B cell (primary cell): ENCODE results near the gene EYA4. TPM values are rescaled to one million over a fixed set of nuclear protein-coding genes. Genes with fewer than 3 reads are reported as not detected.

Source experiments
- ATAC-seq: fragments of 200-7000 bp; cut with Tn5 transposase; one replicate; pipeline ENCODE4 v1.10.0; 2021; ENCODE audit warnings: low read depth, mild to moderate bottlenecking, moderate number of reproducible peaks, moderate library complexity
- CTCF ChIA-PET: fragments of 350-600 bp; sonication (Branson Sonifier 250); formaldehyde crosslinking; loops from one replicate; lab custom pipeline; 2021; ENCODE audit warnings: antibody characterized with exemption, inconsistent platforms; lab: Charles Lee
- POLR2A ChIA-PET: fragments of 350-600 bp; sonication (Branson Sonifier 250); formaldehyde crosslinking; loops from one replicate; lab custom pipeline; 2021; ENCODE audit warnings: antibody characterized with exemption; lab: Charles Lee
- DNase-seq: peaks from one replicate; pipeline ENCODE4 v3.0.0; 2013
- H2AFZ ChIP-seq: 2 replicates; pipeline ENCODE4 v1.6.1; 2012; ENCODE audit warnings: mild to moderate bottlenecking, low read depth, low read length; ENCODE audit not compliant: insufficient read depth, poor library complexity, severe bottlenecking
- H3K27ac ChIP-seq, 2 donors: 1 replicate in 1 of 2; 2 replicates in 1 of 2; pipeline ENCODE4 v1.5.1; 2012 to 2013; ENCODE audit warnings: low read length in 2 of 2, mild to moderate bottlenecking in 2 of 2, moderate library complexity in 1 of 2
- H3K27me3 ChIP-seq, 4 experiments: fragments of 200-600 bp in 1 of 4; sonication (generic) in 1 of 4; replicated peaks in 1 of 4; 1 replicate in 2 of 4; 2 replicates in 2 of 4; pipeline versions ENCODE4 v1.6.1 to v1.7.0; 2013 to 2016; ENCODE audit warnings: low read length in 3 of 4, mild to moderate bottlenecking in 2 of 4, mixed read lengths in 1 of 4, moderate library complexity in 1 of 4; ENCODE audit not compliant: insufficient read depth in 4 of 4, control insufficient read depth in 3 of 4; ENCODE audit errors: control extremely low read depth in 1 of 4
- H3K36me3 ChIP-seq, 2 experiments: replicated peaks in 1 of 2; 1 replicate in 1 of 2; 2 replicates in 1 of 2; pipeline versions ENCODE4 v1.6.1 to v1.7.1; 2013; ENCODE audit warnings: low read length in 1 of 2; ENCODE audit not compliant: insufficient read depth in 2 of 2, control insufficient read depth in 1 of 2; ENCODE audit errors: control extremely low read depth in 1 of 2, extremely low read depth in 1 of 2
- H3K4me1 ChIP-seq, 2 donors: fragments of 200-600 bp in 1 of 2; sonication (generic) in 1 of 2; 1 replicate in 1 of 2; 2 replicates in 1 of 2; pipeline versions ENCODE4 v1.5.1 to v1.6.1; 2013 to 2017; ENCODE audit warnings: low read length in 2 of 2; ENCODE audit not compliant: control insufficient read depth in 2 of 2, insufficient read depth in 2 of 2
- H3K4me2 ChIP-seq: replicated peaks from 2 replicates; pipeline ENCODE3; 2012; ENCODE audit warnings: mild to moderate bottlenecking, low read depth, low read length; ENCODE audit not compliant: poor library complexity, severe bottlenecking
- H3K4me3 ChIP-seq, 5 experiments: fragments of 200-600 bp in 1 of 5; sonication (generic) in 1 of 5; 1 replicate in 3 of 5; 2 replicates in 2 of 5; pipeline versions ENCODE4 v1.5.1 to v1.7.0; 2011 to 2016; ENCODE audit warnings: low read length in 4 of 5, mild to moderate bottlenecking in 4 of 5, low read depth in 2 of 5, control low read depth in 1 of 5, moderate library complexity in 1 of 5; ENCODE audit not compliant: insufficient read depth in 1 of 5; ENCODE audit errors: control extremely low read depth in 1 of 5, extremely low read depth in 1 of 5
- H3K79me2 ChIP-seq: fragments of 200-600 bp; sonication (generic); one replicate; pipeline ENCODE4 v1.6.0; 2016; ENCODE audit warnings: low read length; ENCODE audit not compliant: control insufficient read depth, insufficient read depth
- H3K9ac ChIP-seq: fragments of 200-600 bp; sonication (generic); 2 replicates; pipeline ENCODE4 v1.6.1; 2017; ENCODE audit warnings: mild to moderate bottlenecking, low read length, moderate library complexity
- H3K9me3 ChIP-seq, 3 donors: one replicate each; pipeline versions ENCODE4 v1.6.1 to v1.7.1; 2013; ENCODE audit warnings: low read length in 2 of 3; ENCODE audit not compliant: control insufficient read depth in 2 of 3, insufficient read depth in 1 of 3; ENCODE audit errors: control extremely low read depth in 1 of 3
- H4K20me1 ChIP-seq: 2 replicates; pipeline ENCODE4 v1.6.0; 2012; ENCODE audit warnings: mild to moderate bottlenecking, low read length; ENCODE audit not compliant: insufficient read depth, control insufficient read depth, poor library complexity, severe bottlenecking
- H3K27ac Mint-ChIP-seq: one replicate; pipeline ENCODE4 v1.8.0; 2021; ENCODE audit warnings: mixed read lengths
- H3K27me3 Mint-ChIP-seq: one replicate; pipeline ENCODE4 v1.8.0; 2021; ENCODE audit warnings: mixed read lengths
- H3K4me1 Mint-ChIP-seq: one replicate; pipeline ENCODE4 v1.8.0; 2021; ENCODE audit warnings: mixed read lengths
- H3K4me3 Mint-ChIP-seq: one replicate; pipeline ENCODE4 v1.8.0; 2021; ENCODE audit warnings: mixed read lengths
- H3K9me3 Mint-ChIP-seq: one replicate; pipeline ENCODE4 v1.8.0; 2022; ENCODE audit warnings: mixed read lengths; ENCODE audit not compliant: insufficient read depth
- EZH2 ChIP-seq: IDR thresholded peaks from 2 replicates; pipeline ENCODE4 v1.6.1; 2012; ENCODE audit warnings: borderline replicate concordance, low read depth, mild to moderate bottlenecking, moderate library complexity, low read length; ENCODE audit not compliant: insufficient read depth, poor library complexity, severe bottlenecking
- WGBS: methylation state at CpG from one replicate; pipeline ENCODE4 v1.1.5; 2013; ENCODE audit warnings: missing lambda C conversion rate; ENCODE audit not compliant: insufficient coverage; 5-methylcytosine and 5-hydroxymethylcytosine counted together
- intact Hi-C: fragments of 100-400 bp; cut with micrococcal nuclease; formaldehyde crosslinking; loops from one replicate; pipeline ENCODE4 v1.10.0; 2022
- polyA plus RNA-seq: library from polyadenylated mRNA; depleted of rRNA; stranded (reverse); fragments of >200 nt; gene quantifications from 2 replicates; pipeline ENCODE4 v1.2.3, GENCODE V29; 2012
- total RNA-seq, 2 donors: library from RNA; stranded (reverse); fragments of 120-200 nt in 1 of 2; gene quantifications; 1 replicate in 1 of 2; 2 replicates in 1 of 2; pipeline versions ENCODE4 v1.2.3 to v1.2.4, GENCODE V29; 2013 to 2022
- TF ChIP-seq, protein P1 (sequence below): fragments of 200-600 bp; IDR thresholded peaks from one replicate; pipeline ENCODE4 v1.8.0; 2022; ENCODE audit warnings: antibody characterized with exemption, mild to moderate bottlenecking

Gene EYA4
- total and polyA plus RNA-seq, 2 donors (not counting 1 experiment from before 2014, with no cell fraction given) = 0.49 TPM; not detected in 1

DNA sequence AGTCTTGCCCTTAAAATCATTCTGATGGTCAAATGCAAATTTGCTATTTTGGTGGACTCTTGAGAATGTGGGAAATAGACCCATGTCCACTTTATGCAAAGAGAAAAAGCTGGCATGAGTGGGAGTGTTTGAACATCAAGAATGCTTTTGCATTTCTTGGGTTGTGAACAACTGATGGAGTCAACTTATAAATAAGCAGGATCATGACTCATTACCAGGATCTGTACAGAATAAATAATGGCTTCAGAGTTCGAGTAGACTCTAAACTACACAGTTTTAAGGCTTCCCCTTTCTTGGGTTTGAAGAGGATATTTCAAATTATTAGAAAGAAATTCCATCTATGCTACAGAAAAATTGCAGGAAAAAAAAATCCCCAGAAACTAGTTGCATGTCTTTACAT lies 195.5 kb downstream of the EYA4 start:
- H3K27ac Mint-ChIP-seq = no peak overlapping the region
- H3K27me3 ChIP-seq = no peaks in the 10 kb centered on the region
- CTCF ChIA-PET = no interaction called here
- H3K36me3 ChIP-seq = no peaks in the 10 kb centered on the region
- DNase-seq (no peak), ATAC-seq (no peak)
- no peaks in the 10 kb centered on the region for H3K4me1 Mint-ChIP-seq
- H3K4me3 ChIP-seq = no peak overlapping the region
- intact Hi-C loops = no loop called here
- POLR2A ChIA-PET = no interaction called here
- TF ChIP-seq, protein P1, sequence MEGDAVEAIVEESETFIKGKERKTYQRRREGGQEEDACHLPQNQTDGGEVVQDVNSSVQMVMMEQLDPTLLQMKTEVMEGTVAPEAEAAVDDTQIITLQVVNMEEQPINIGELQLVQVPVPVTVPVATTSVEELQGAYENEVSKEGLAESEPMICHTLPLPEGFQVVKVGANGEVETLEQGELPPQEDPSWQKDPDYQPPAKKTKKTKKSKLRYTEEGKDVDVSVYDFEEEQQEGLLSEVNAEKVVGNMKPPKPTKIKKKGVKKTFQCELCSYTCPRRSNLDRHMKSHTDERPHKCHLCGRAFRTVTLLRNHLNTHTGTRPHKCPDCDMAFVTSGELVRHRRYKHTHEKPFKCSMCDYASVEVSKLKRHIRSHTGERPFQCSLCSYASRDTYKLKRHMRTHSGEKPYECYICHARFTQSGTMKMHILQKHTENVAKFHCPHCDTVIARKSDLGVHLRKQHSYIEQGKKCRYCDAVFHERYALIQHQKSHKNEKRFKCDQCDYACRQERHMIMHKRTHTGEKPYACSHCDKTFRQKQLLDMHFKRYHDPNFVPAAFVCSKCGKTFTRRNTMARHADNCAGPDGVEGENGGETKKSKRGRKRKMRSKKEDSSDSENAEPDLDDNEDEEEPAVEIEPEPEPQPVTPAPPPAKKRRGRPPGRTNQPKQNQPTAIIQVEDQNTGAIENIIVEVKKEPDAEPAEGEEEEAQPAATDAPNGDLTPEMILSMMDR = no peak
- no peak for TF ChIP-seq EZH2
- no peak overlapping the region for H3K27ac ChIP-seq
- no peaks in the 10 kb centered on the region for H3K4me1 ChIP-seq
- no peaks in the 10 kb centered on the region for H3K9me3 ChIP-seq
- H2AFZ ChIP-seq = no peak overlapping the region
- H3K4me2 ChIP-seq = no peak overlapping the region
- H3K9me3 Mint-ChIP-seq = no peaks in the 10 kb centered on the region
- WGBS = no CpG with 5 or more reads among the region's 1 CpG
- no peak overlapping the region for H3K9ac ChIP-seq
- no peaks in the 10 kb centered on the region for H4K20me1 ChIP-seq
- no peaks in the 10 kb centered on the region for H3K27me3 Mint-ChIP-seq
- H3K79me2 ChIP-seq = no peaks in the 10 kb centered on the region
- no peak overlapping the region for H3K4me3 Mint-ChIP-seq

DNA sequence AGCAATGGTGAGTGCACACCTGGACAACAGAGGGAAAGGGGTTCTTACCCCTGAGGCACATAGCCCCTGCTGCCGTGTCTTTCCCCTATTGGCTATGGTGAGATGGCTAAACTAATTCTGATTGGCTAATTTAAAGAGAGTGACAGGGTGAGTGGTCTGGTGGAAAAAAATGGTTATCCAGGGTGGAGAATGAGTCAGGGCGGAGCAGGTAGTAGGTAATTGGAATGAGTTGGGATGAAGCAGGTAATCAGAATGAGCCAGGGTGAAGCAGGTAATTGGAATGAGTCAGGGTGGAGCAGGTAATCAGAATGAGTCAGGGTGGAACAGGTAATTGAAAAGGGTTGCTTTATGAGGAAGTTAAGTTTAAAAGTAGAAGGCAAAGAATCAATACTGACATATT lies 200.3 kb downstream of the EYA4 start:
- ChIA-PET POLR2A (no interaction called here), CTCF (no interaction called here)
- no peak overlapping the region for H2AFZ ChIP-seq
- Mint-ChIP-seq H3K27ac (no peak overlapping the region), H3K4me3 (no peak overlapping the region), H3K4me1 (no peaks in the 10 kb centered on the region), H3K9me3 (no peaks in the 10 kb centered on the region), H3K27me3 (no peaks in the 10 kb centered on the region)
- H3K4me1 ChIP-seq = no peaks in the 10 kb centered on the region
- no peak overlapping the region for H3K4me3 ChIP-seq
- intact Hi-C loops = no loop called here
- ATAC-seq = no peak
- WGBS = 89% methylated on average over 2 of the region's 2 CpGs
- no peak overlapping the region for H3K4me2 ChIP-seq
- H3K27me3 ChIP-seq = no peaks in the 10 kb centered on the region
- no peak overlapping the region for H3K9ac ChIP-seq
- H3K27ac ChIP-seq = no peak overlapping the region
- H3K36me3 ChIP-seq = no peaks in the 10 kb centered on the region
- H4K20me1 ChIP-seq = no peaks in the 10 kb centered on the region
- TF ChIP-seq EZH2 = no peak
- TF ChIP-seq, protein P1 = no peak
- no peaks in the 10 kb centered on the region for H3K9me3 ChIP-seq
- no peak for DNase-seq
- no peaks in the 10 kb centered on the region for H3K79me2 ChIP-seq
